K562 (cell line): ENCODE measurements around the gene SPINK8. TPM values are rescaled to one million over a fixed set of nuclear protein-coding genes. Genes with fewer than 3 reads are reported as not detected.

Experiments
- ATAC-seq: fragments of 200-7000 bp; cut with Tn5 transposase; 3 replicates; pipeline ENCODE4 v1.9.1; 2020; ENCODE audit warnings: moderate library complexity
- BruUV-seq: library from RNA; stranded (reverse); fragments of 400-500 nt; replicated peaks from 2 replicates; lab custom pipeline; 2021; lab: Mats Ljungman, UMichigan
- CTCF ChIA-PET: fragments of 300-600 bp; formaldehyde crosslinking; extraction: SDS; loops from one replicate; lab custom pipeline; 2021; ENCODE audit warnings: low intra/inter-chr PET ratio; lab: Yijun Ruan, JAX
- POLR2A ChIA-PET: fragments of 300-600, 350-650 bp; sonication (Branson Sonifier 250); formaldehyde crosslinking; extraction: SDS; loops from one replicate; lab custom pipeline; 2021; ENCODE audit warnings: antibody characterized with exemption, inconsistent platforms; lab: Yijun Ruan, JAX
- DNase-seq, 4 experiments: peaks; one replicate each; pipeline versions ENCODE4 v3.0.0 to v3.0.0-alpha.2; 2011 to 2018; ENCODE audit warnings: low spot score in 3 of 4, mixed read lengths in 3 of 4; ENCODE audit errors: extremely low read depth in 1 of 4
- FAIRE-seq: peaks from 2 replicates; lab custom pipeline; 2011; peaks lifted over from hg19 to GRCh38; lab: Jason Lieb, UNC
- H2AFZ ChIP-seq: 2 replicates; pipeline ENCODE4 v1.6.0; 2011; ENCODE audit warnings: low read depth, low read length, control low read depth, inconsistent platforms
- H3K27ac ChIP-seq: fragments of 200-600 bp; 3 replicates; pipeline ENCODE4 v1.8.0; 2011; ENCODE audit warnings: low read depth, mild to moderate bottlenecking, control low read depth, inconsistent platforms, low read length, moderate library complexity, mixed read lengths; ENCODE audit errors: extremely low read depth
- H3K27me3 ChIP-seq, 2 experiments: fragments of 300-600 bp in 1 of 2; 2 replicates in 1 of 2; 3 replicates in 1 of 2; pipeline versions ENCODE4 v1.6.0 to v1.8.0; 2011; ENCODE audit warnings: inconsistent platforms in 2 of 2, low read length in 2 of 2, mild to moderate bottlenecking in 1 of 2, mixed read lengths in 1 of 2, moderate library complexity in 1 of 2; ENCODE audit not compliant: control insufficient read depth in 2 of 2, insufficient read depth in 2 of 2
- H3K36me3 ChIP-seq: fragments of 300-600 bp; 3 replicates; pipeline ENCODE4 v1.8.0; 2011; ENCODE audit warnings: mild to moderate bottlenecking, low read length, inconsistent platforms; ENCODE audit not compliant: control insufficient read depth, insufficient read depth
- H3K4me1 ChIP-seq, 2 experiments: fragments of 200-600 bp in 1 of 2; replicated peaks in 1 of 2; 2 replicates in 1 of 2; 3 replicates in 1 of 2; pipeline versions ENCODE4 v1.5.1 to v1.8.0; 2011; ENCODE audit warnings: inconsistent platforms in 2 of 2, low read length in 2 of 2, mild to moderate bottlenecking in 1 of 2, mixed read lengths in 1 of 2, moderate library complexity in 1 of 2; ENCODE audit not compliant: control insufficient read depth in 2 of 2, insufficient read depth in 2 of 2
- H3K4me2 ChIP-seq: 2 replicates; pipeline ENCODE4 v1.6.1; 2011; ENCODE audit warnings: low read length, control low read depth, inconsistent platforms, mixed read lengths; ENCODE audit not compliant: insufficient read depth
- H3K4me3 ChIP-seq: fragments of 200-600 bp; sonication (generic), shearing (Covaris generic); 2 replicates; pipeline ENCODE4 v1.5.1; 2016; ENCODE audit warnings: control low read depth, inconsistent platforms
- H3K79me2 ChIP-seq: fragments of 200-600 bp; 3 replicates; pipeline ENCODE4 v1.8.0; 2011; ENCODE audit warnings: low read length, inconsistent platforms; ENCODE audit not compliant: control insufficient read depth, insufficient read depth
- H3K9ac ChIP-seq, 2 experiments: 2 replicates each; pipeline versions ENCODE4 v1.6.0 to v1.6.1; 2011; ENCODE audit warnings: low read depth in 2 of 2, low read length in 2 of 2, control low read depth in 1 of 2, inconsistent platforms in 1 of 2, mild to moderate bottlenecking in 1 of 2, mixed read lengths in 1 of 2; ENCODE audit not compliant: insufficient read depth in 1 of 2
- H3K9me1 ChIP-seq: one replicate; pipeline ENCODE4 v1.6.0; 2011; ENCODE audit warnings: inconsistent platforms, mild to moderate bottlenecking, low read length, moderate library complexity; ENCODE audit not compliant: control insufficient read depth, insufficient read depth
- H3K9me3 ChIP-seq: replicated peaks from 2 replicates; pipeline ENCODE4 v1.5.1; 2011; ENCODE audit warnings: low read depth, low read length, inconsistent platforms; ENCODE audit not compliant: control insufficient read depth, insufficient read depth
- H4K20me1 ChIP-seq: replicated peaks from 2 replicates; pipeline ENCODE4 v1.6.1; 2011; ENCODE audit warnings: low read length, inconsistent platforms, mixed read lengths; ENCODE audit not compliant: control insufficient read depth, insufficient read depth
- CBX2 ChIP-seq: fragments of 200-600 bp; sonication (generic); IDR thresholded peaks from one replicate; pipeline ENCODE4 v1.6.1; 2012; ENCODE audit warnings: mild to moderate bottlenecking, low read length, inconsistent platforms; ENCODE audit not compliant: insufficient read depth, poor library complexity, severe bottlenecking
- E2F3 ChIP-seq: fragments of 250-450 bp; sonication (Bioruptor Pico); IDR thresholded peaks from 2 replicates; pipeline ENCODE4 v1.4.0; 2020; ENCODE audit warnings: mild to moderate bottlenecking
- FIP1L1 ChIP-seq: fragments of 200-400 bp; formaldehyde crosslinking; IDR thresholded peaks from 2 replicates; pipeline ENCODE4 v1.6.1; 2018; ENCODE audit warnings: mild to moderate bottlenecking, low read depth, low read length; ENCODE audit not compliant: poor library complexity, severe bottlenecking
- LEF1 ChIP-seq: fragments of 450-650 bp; IDR thresholded peaks from 2 replicates; pipeline ENCODE4 v1.6.1; 2016; ENCODE audit warnings: mild to moderate bottlenecking
- NFE2 ChIP-seq: IDR thresholded peaks from 2 replicates; pipeline ENCODE4 v1.6.1; 2014; ENCODE audit warnings: antibody characterized with exemption, low read depth
- PCBP2 ChIP-seq: fragments of 200-400 bp; formaldehyde crosslinking; IDR thresholded peaks from 2 replicates; pipeline ENCODE4 v1.6.1; 2018; ENCODE audit warnings: low read length, low read depth, mild to moderate bottlenecking, moderate library complexity; ENCODE audit not compliant: poor library complexity, severe bottlenecking
- RBBP5 ChIP-seq: fragments of 200-600 bp; sonication (generic); IDR thresholded peaks from 2 replicates; pipeline ENCODE4 v1.6.1; 2012; ENCODE audit warnings: borderline replicate concordance, mild to moderate bottlenecking, low read length, control low read depth, inconsistent platforms; ENCODE audit not compliant: insufficient read depth, poor library complexity, severe bottlenecking
- SFPQ ChIP-seq: fragments of 200-400 bp; formaldehyde crosslinking; IDR thresholded peaks from 2 replicates; pipeline ENCODE4 v1.6.1; 2017; ENCODE audit warnings: mild to moderate bottlenecking, low read depth, low read length, moderate library complexity
- THRA ChIP-seq: fragments of 450-650 bp; IDR thresholded peaks from 2 replicates; pipeline ENCODE4 v1.6.1; 2017; ENCODE audit warnings: mild to moderate bottlenecking, moderate library complexity
- YBX1 ChIP-seq: fragments of 450-650 bp; IDR thresholded peaks from 2 replicates; pipeline ENCODE4 v1.7.1; 2016; ENCODE audit warnings: mild to moderate bottlenecking
- ZBTB26 ChIP-seq: fragments of 450-650 bp; formaldehyde crosslinking; IDR thresholded peaks from 2 replicates; pipeline ENCODE4 v1.4.0; 2022; ENCODE audit warnings: missing genetic modification characterization
- ZNF398 ChIP-seq: fragments of 250-450 bp; sonication (Bioruptor Pico); IDR thresholded peaks from 2 replicates; pipeline ENCODE4 v1.8.0; 2021; ENCODE audit warnings: moderate library complexity, mild to moderate bottlenecking, inconsistent platforms
- ZNF431 ChIP-seq: sonication (generic); formaldehyde crosslinking; IDR thresholded peaks from 2 replicates; pipeline ENCODE4 v1.8.0; 2022; ENCODE audit warnings: mild to moderate bottlenecking, missing genetic modification reagents
- ZNF766 ChIP-seq: fragments of 200-800 bp; sonication (Bioruptor generic); conservative IDR thresholded peaks from 2 replicates; pipeline ENCODE4 v1.6.1; 2016; ENCODE audit warnings: missing genetic modification characterization, missing compliant biosample characterization
- WGBS: fragments of 100-300 bp; shearing (Covaris generic); methylation state at CpG from one replicate; pipeline ENCODE4 v1.1.6; 2016; ENCODE audit warnings: low coverage, mixed read lengths; ENCODE audit not compliant: insufficient coverage; ENCODE audit errors: missing lambda C conversion rate; 5-methylcytosine and 5-hydroxymethylcytosine counted together
- in situ Hi-C: fragments of 300-500 bp; cut with MboI; formaldehyde crosslinking; loops from 4 replicates; pipeline ENCODE4 v1.15.0; 2018; ENCODE audit warnings: inconsistent platforms, mixed read lengths
- intact Hi-C: fragments of 100-400 bp; cut with micrococcal nuclease; formaldehyde crosslinking; loops from 2 replicates; pipeline ENCODE4 v1.14.2; 2022
- polyA plus RNA-seq, 8 experiments: library from polyadenylated mRNA; depleted of rRNA in 4 of 8; stranded (reverse) in 5 of 8; unstranded in 3 of 8; fragments of >200 nt; fragmentation: Nextera tagmentation in 2 of 8; fragmentation: Illumina TruSeq in 1 of 8; extraction: Ambion mirVana in 2 of 8; extraction: Trizol in 1 of 8; gene quantifications; 2 replicates each; pipeline versions ENCODE4 v1.2.1 to v1.2.3, GENCODE V29; 2011 to 2014; ENCODE audit warnings: inconsistent platforms in 1 of 8, missing spikeins in 1 of 8
- total RNA-seq, 7 experiments: library from RNA; depleted of rRNA in 6 of 7; stranded (reverse); fragments of >200 nt in 6 of 7; fragmentation: Illumina TruSeq in 2 of 7; extraction: Trizol in 2 of 7; gene quantifications; 2 replicates each; pipeline versions ENCODE4 v1.2.1 to v1.2.3, GENCODE V29; 2011 to 2021; ENCODE audit warnings: low replicate concordance in 1 of 7

The SPINK8 gene
- total and polyA plus RNA-seq, 9 of the 15 experiments (the other 6 are each of a cell fraction or from before 2014, with no cell fraction given) = not detected

- H3K9ac ChIP-seq = no peak overlapping the region
- no peak overlapping the region for H3K27ac ChIP-seq
- no peaks in the 10 kb centered on the region for H4K20me1 ChIP-seq
- intact Hi-C loops (no loop called here), in situ Hi-C loops (no loop called here)
- no peak for ATAC-seq
- FAIRE-seq = no peak
- H3K36me3 ChIP-seq = peaks cover 46% of the 10 kb centered on the region; the same call in 2 of the 3 replicates
- no peaks in the 10 kb centered on the region; a peak in 1 of 5 replicates for H3K4me1 ChIP-seq
- ChIA-PET POLR2A (interaction anchor here (1.5 kb wide), 1 partner anchor 29 kb away, joined by 5 read pairs; the partner anchor contains the start of gene ZNF589), CTCF (no interaction called here)
- DNase-seq = no peak
- no peaks in the 10 kb centered on the region for H3K79me2 ChIP-seq
- peaks cover 4% of the 10 kb centered on the region; the same call in 1 of the 2 replicates for H3K9me3 ChIP-seq
- no peaks in the 10 kb centered on the region for H3K27me3 ChIP-seq
- no TSS peak for BruUV-seq
- no peak overlapping the region for H3K4me3 ChIP-seq
- no peak overlapping the region for H2AFZ ChIP-seq
- H3K4me2 ChIP-seq = no peak overlapping the region
- no peaks in the 10 kb centered on the region for H3K9me1 ChIP-seq
- 100% methylated on average over 10 of the region's 23 CpGs for WGBS
- TF ChIP-seq ZNF398 (CRISPR knock-in tag) (no peak), YBX1 (no peak), CBX2 (no peak), NFE2 (no peak), LEF1 (no peak), ZBTB26 (CRISPR knock-in tag) (no peak), PCBP2 (no peak), ZNF766 (CRISPR knock-in tag) (no peak), ZNF431 (CRISPR knock-in tag) (no peak), FIP1L1 (no peak), E2F3 (CRISPR knock-in tag) (no peak), THRA (no peak), SFPQ (no peak), RBBP5 (no peak)
Measured at GRCh38 chr3:48268936-48269561, 64.4 kb downstream of the SPINK8 start.
